NCI-H524 treated with DMSO at 0.1 percent for 48 hours (cell line): ENCODE results near the gene ZC3H8.

Source experiments
- DNase-seq: peaks from one replicate; lab custom pipeline; 2025; lab: John Stamatoyannopoulos, UW

ZC3H8 gene

GRCh38 chr2:112195167-112195766 is 59.6 kb downstream of the ZC3H8 start:
- DNase-seq = no peak

DNA sequence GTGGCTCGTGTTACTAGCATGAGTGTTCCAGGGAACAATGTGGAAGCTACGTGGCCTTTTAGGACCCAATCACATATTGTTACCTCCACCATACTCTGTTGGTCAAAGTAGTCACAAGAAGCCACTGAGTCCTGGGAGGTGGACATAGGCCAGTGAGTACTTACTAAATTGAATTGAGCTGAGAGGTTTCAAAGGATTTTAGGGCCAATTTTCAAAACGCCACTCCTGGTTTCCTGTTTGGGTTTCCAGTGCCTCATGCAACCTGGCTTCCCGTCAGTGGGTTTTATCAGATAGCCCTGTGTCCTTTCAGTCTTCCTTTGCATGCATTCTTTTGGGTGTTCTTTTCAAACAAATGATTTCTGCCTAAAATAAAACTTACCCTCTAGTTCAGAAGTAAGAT is 60.4 kb downstream of the ZC3H8 start:
- no peak for DNase-seq

DNA sequence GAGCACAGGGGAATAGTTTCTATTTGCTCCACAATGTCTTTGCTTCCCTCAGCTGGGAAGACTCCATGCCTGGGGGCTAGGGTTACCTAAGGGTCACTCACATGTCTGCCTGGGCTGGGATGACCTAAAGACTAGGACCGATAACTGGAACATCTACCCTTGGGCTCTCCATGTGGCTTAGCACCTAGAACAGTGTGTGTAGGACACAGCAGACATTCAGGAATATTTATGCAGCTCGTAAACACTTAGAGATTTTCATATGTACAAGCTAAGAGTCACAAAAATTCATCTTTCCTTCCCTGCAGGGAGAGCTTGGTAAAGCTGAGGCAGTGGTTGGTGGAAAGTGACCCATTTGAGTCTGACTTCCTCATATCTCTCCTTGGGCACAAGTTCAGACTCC is 60.8 kb downstream of the ZC3H8 start:
- no peak for DNase-seq

DNA sequence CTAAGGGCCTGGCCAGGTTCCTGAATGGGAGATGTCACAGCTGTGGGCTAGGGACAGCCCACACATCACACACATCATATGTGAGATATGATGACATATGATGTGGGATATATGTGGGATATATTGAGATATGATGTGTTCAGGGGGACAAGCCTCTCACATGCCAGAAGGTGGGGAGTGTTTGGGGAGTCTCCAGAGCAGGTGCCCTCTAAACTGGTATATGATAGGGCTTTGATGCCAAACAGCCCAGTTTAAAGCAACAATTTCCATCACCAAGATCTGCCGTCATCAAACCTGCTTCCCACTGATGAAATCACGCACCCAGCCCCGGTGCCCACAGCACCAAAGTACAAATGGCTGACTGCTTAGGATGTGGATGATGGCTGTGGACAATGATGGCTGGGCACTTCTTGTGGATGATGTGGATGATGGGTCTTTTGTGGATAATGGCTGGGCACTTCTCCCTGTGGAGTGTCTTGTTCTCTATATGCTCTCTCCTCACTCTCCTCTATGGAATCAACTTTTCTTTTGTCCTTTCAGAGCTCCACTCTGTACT is 65.8 kb downstream of the ZC3H8 start:
- DNase-seq = no peak

DNA sequence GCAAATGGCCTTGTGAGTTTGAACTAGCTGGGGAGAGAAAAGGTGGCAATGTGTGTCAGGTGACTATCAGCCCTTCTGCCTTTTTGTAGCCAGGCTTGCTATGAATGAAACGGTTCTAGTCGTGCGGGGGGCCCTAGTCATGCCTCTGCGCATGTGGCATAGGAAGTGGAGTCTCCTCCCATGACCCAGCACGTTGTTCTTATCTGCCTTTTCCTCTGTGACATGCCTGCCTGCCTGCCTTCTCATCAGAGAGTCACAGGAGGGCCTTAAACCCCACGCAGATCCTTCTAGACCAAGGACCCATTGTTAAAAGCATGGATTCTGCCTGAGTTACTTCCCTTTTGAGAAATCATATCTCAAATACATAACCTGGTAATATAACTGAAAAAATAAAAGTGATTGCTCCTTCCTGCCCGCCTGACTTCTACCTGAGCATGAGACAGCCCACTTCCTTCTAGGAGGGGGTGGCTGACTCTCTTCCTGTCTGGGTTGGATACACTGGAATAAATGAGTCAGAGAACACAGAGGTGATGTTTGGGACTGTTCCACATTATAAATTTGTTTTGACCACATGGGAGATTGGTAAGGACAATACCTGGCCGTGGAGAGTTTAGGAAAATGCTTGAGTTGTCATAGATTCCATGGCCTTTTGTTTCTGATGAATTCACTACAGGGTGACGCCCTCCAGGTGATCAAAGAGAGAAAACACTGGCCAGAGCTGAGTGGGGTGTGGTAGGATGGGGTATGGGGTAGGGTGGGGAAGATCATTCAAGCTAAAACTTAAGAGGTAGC is 66.8 kb downstream of the ZC3H8 start:
- DNase-seq = no peak

DNA sequence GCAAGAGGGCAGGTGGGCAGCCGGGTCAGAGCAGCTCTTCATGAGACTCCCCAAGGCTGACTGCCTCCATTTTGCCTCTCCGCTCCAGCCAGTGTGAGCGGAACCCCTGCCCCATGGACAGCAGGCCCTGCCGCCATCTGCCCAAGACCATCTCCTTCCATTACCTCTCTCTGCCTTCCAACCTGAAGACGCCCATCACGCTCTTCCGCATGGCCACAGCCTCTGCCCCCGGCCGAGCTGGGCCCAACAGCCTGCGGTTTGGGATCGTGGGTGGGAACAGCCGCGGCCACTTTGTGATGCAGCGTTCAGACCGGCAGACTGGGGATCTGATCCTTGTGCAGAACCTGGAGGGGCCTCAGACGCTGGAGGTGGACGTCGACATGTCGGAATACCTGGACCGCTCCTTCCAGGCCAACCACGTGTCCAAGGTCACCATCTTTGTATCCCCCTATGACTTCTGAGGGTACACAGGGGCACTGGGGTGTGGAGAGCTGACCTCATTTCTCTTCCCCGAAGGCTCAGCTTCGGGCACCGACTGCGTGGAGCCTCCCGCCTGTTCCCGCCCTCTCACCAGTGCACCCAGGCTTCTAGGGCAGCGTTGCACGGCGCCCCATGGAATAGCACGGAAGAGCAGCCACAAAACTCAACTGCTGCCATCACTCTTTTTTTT is 67.7 kb downstream of the ZC3H8 start:
- DNase-seq = no peak

GRCh38 chr2:112185131-112185530 is 69.7 kb downstream of the ZC3H8 start:
- no peak for DNase-seq

- no peak for DNase-seq
These were observed 70.7 kb downstream of the ZC3H8 start for GRCh38 chr2:112184121-112184520.

DNA sequence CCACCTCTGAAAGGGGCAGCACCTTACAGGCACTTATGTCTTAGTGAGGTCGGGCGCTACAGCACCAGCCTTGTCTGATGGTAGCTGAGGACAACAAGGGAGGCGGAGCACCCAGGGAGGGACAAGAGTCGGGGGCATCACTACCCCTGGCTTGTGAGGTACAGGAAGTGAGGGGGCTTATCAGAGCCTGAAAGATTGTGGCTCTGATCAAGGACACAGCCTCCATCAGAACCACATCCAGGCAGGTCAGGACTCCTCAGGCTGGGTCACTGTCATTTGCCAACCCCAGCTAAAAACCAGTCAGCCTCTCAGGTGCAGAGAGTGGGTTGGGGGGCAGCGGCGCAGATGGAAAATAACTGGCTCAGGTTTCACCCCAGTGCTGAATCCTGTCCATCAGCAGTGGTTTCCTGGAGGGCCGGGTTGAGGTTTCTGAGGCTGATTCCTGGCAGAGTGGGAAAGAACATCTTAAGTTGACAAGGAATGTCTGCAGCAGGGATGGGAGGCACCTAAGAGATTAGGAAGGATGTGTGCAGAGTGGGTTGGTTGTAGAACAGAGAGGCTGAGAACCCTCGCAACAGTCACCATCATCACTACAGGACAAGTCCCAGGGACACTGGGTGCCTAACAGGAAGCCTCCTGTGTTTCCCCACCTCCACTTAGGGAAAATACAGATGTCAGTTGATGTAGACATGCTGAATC is 71.4 kb downstream of the ZC3H8 start:
- DNase-seq = no peak

DNA sequence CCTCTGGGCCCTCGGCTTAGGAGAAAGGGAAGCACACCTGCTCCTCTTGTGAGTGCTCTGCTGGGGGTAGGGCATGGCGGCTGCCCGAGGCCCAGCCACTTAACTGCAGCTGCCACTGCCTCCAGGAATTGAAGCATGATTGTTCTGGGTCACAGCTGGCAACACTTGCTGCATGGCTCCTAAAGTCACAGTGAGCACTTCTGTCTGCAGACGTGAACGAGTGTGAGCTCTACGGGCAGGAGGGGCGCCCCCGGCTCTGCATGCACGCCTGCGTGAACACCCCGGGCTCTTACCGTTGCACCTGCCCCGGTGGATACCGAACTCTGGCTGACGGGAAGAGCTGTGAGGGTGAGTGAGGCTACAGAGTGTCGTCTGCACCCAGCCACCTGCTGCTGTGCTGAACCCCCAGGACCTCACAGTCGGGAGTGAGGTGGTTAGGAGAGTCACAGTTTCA is 72.2 kb downstream of the ZC3H8 start:
- peak; percentile 65 for DNase-seq

DNA sequence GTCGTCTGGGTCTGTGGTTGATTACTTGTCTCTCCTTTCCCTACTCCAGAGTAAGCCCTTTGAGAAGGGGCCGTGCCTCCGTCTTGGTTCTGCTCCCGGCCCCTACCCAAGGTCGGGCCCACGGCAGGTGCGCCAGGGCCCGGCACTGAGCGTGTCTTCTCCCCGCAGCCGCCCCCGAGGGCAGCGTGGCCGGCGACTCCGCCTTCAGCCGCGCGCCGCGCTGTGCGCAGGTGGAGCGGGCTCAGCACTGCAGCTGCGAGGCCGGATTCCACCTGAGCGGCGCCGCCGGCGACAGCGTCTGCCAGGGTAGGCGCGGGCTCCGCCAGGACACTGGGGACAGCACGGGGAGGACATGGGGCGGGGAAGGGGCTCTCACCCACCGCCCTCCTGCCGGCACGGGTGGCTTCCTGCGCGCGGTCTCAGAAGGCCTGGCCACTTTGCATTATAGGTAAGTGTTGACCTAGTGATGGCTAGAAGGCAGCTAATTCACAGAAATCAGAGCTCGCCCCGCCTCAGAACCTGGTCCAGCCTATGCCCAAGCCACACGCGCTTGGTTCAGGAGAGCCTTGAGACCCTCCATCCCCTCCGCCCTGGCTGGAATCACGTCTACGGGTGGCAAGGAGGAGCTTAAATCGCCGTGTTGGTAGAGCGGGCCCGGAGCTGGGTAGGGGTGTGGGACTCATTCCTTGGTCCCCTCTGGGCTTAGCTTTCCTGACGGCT is 73.1 kb downstream of the ZC3H8 start:
- DNase-seq = no peak

DNA sequence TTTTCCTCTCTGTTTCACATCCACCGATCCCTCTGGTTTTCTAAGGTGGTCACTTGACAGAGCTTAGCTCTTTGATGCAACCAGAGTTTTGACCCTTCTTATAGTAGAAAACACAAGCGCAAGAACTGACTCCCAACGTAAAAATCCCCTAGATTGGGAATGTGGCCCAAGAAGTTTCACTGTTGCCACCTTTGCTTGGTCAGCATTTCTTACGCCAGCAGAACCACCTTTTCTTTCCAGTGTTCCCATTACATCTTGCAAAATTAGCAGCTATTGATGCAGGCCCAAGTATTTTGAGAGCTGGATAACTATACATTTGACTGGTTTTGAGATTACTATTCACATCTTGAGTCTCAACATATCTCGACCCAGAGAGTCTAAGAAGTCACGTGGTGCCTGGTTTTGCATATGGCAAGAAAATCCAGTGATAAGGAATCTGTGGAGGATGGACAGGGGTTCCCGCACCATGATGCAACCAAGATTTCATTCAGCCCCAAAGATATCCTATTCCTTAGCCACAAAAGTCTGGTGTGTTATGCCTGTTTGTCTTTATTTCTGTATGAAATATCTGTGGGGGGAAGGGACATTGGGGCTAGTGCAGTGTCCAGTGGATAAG is 78.8 kb downstream of the ZC3H8 start:
- DNase-seq = no peak

GRCh38 chr2:112175333-112175732 is 79.5 kb downstream of the ZC3H8 start:
- DNase-seq = no peak

- DNase-seq = no peak
These were observed 80.5 kb downstream of the ZC3H8 start for GRCh38 chr2:112174383-112174782.

DNA sequence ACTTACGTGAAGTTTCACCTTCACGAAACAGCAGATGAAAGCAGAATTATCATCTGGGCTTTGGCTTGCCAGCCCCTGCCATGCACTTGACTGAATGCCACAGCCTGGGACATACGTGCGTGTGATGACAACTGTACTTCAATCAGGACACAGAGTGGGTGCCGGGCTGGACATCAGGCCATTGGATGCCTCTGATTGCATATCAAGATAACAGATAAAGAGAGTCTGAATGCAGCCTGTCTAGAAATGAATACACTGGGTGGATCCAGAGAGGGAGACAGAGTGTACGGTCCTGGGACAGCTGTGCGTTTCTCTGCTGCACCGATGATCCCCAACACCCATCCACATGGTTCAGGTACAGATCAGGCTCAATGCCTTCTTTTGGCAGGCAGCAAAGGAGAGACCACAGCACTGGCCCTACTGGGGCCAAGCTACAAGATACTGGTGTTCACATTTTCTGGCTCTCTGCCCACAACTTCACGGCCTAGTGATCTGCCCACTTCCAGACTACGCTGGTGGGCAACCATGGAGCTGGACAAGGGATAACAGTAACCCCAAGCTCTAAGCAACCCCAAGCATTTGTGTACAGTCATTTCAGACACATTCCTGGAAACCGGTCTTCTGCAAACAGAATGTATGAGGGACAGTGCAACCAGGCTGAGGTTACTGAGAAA is 81.1 kb downstream of the ZC3H8 start:
- DNase-seq = no peak

GRCh38 chr2:112170495-112170894 is 84.3 kb downstream of the ZC3H8 start:
- DNase-seq = no peak

DNA sequence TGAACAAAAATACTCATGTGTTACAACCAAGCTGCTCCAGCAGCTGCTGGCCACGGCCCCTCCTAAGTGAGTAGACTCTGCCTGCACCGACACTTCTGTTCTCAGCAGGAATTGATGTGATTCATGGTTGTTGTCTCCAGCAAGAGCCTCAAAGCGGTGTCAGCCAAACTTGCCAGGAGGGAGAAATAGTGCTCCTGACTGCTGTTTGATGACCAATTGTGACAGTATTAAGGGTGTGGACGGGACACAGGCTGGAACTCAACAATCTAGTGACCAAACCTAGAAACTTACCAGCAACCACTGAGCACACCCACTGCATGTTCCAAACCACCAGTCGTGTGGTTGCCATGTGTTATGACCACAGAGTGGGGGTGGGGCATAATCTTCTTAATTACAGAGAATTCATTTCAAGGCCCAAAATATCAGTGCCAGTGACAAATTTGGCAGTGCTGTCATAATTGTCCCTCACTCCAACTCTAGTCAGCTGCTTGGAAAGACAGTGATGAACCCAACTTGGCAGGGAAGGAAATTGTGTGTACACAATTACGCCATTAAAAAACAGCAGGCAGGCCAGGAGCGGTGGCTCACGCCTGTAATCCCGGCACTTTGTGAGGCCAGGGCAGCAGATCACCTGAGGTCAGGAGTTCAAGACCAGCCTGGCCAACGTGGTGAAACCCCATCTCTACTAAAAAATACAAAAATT is 86.3 kb downstream of the ZC3H8 start:
- DNase-seq = no peak

DNA sequence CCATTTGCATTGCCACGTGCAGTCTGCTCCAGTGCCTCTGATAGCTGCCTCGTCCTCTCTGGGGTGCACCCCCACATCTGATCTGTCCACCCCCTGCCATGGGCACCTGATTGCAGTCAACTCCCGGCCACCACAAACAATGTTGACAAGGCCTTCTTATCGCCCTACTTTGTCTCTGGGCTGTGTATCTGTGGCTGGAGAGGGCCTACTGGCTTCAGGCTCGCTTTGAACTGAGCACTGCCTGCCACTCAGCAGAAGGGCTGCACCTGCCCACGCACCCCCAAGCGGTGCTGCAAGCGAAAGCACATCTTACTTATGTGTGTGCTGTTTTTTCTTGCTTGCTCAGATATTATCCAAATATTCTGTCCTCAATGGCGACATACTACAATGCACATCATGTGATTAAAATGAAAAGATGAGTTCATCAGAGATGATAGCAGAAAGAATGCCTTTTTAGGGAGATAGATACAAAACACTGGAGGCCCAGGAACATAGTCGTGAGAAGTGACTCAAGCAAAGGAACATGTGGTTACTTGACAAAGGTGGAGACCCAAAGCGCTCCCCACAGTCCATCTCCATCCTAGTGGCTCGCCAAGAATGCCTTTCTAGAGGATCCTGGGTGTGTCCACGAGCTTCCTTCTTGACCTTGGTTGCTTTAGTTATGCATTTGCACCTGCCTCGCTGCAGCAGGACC is 87.9 kb downstream of the ZC3H8 start:
- no peak for DNase-seq

- no peak for DNase-seq
These were observed 89.5 kb downstream of the ZC3H8 start for GRCh38 chr2:112165296-112165695.
